Measurements from ENCODE around the gene KIF5A.
A peak's percentile ranks its signal among the peaks of the same experiment; 100 is the strongest.

Gene KIF5A

DNA sequence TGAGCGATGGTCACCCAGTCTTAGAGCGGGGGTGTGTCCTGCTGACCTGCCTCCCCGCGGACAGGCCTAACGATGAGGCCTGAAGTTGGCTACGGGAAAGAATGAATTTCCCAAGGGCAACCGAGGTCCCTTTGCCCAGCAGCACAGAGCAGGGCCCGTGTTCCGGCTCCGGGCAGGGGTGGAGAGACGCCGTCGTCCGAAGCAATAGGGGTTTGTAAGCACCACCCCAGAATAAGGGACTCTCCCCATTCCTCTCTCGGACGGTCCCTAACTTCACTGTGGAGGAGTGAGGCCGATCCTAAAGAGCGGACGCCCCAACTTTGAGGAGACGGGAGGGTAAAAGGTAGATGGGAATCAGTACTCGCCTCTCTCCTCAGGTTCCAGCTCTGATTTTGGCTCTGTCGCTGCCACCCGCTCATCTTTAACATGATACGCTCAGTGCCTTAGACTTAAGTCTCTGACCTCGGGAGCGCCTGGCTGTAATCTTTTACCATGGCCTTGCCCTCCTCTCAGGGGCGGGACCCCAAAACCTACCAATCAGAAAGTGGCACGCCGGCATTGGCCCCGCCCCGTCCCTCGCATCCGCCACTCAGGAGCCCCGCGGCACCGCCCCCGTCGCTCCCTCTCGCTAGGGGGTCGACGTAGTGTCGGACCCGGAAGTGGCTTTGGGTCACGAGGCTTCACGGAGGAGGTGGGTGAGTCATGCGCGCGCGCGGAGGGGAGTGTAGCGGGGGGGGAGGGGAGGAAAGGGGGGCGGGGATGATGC is 29.6 kb upstream of the KIF5A start, which contains the start of gene DDIT3:
Gene DDIT3, minus strand, starts transcription at position 462 of the 766 bp plus-strand sequence. CDS start 3,108 bp downstream, outside the sequence.
- DNase-seq, result peak; percentile 100

DNA sequence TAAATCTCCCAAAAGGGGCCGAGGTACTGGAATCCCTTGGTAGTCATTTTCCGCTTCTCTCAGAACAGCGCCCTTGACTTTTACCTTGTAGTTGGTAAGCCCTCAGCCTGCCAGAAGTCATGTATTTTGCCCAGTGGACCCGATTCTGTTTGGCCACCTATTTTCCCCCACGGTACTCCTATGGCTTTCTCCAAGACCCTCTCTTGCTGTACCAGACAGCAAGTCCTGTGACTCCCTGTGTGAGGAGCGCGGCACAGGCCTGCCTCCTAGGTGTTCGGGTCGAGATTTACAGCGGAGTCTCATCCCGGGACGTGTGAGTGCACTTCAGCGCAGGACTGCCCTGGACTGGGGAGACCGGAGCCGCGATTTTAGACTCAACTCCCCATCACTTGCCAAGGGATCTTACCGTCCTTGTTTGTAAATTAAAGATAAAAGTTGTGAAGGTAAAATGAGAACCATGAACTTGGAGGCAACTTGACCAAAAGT is 28.3 kb upstream of the KIF5A start:
- no peak for DNase-seq

DNA sequence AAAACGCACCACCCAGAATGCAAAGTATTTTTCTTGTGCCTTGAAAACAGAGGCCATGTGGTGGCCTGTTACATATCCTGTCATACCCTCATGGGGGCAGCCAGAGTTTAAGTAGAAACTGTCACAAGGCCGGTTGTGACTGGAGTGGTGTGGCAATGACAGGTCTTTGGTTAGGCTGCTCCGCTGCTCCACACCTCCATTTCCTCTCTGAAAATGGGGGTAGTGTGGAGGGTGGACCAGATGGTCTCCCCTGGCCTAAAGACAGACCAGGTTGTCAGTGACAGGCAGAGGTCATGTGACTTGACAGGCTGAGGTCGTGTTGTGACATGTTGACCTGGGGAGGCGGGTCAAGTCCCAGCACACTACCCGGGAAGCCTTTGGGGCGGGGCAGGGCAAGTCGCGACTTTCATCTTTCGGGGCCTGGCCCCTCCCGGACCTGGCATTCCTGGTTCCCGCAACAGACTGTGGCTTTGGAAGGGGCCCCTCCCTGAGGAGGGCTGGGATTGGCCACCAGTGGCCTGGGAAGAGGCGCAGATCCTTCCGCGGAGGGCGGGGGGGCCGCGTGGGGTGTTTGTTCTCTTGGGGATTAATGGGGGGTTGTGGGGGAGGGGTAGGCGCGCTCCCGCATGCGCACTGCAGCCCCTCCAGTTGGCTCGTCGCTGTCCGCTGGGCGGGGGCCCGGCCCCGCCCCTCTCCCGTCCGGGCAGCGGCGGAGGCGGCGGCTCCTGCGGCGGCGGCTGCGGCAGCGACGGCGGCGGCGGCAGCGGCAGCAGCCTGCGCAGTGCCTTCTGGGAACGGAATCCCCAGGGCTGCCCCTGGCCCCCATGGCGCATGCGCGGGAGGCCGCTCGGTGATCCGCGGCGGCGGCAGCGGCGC is 27.6 kb upstream of the KIF5A start, which contains the start of gene MBD6:
Gene MBD6, plus strand, starts transcription at position 814 of the 876 bp plus-strand sequence. CDS start 1,480 bp downstream, outside the sequence.
- peak; percentile 87 for DNase-seq

DNA sequence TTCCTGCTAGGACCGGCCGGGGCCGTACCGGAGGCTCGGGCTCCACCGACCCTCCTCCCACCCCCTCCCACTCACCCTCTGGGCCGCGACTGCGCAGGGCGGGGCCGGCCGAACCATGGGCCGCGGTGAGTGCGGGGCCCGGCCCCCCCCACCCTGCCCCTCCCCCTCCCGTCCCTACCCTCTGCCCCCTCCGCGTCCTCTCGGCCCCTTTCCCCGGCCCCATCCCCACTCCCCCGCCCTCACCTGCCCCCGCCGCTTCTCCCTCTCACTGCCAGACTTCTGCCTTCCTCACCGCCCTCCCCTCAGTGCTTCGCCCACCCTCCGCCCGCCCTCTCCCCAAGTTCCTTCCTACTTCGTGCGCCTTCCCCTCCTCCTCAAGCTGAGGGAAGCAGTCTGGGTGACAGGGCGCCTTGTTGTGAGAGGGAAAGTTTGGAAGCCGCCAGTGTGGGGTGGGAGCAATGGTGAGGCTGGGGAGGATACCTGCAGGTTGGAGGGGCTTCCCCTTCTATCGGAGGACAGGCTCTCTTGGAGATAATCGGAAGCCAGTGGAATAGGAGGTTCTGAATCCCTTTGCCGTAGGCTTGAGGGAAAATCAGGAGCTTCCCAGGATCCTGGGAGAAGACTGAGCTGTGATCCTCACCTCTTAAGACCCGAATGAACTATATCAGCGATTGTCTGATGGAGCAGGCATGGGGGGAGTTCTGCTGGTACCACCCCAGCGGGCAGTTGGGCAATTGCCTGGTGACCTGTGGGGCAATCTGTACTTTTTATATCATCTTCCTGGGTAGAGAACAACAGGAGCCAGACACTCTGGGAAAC is 26.7 kb upstream of the KIF5A start:
- DNase-seq, result peak; percentile 33

DNA sequence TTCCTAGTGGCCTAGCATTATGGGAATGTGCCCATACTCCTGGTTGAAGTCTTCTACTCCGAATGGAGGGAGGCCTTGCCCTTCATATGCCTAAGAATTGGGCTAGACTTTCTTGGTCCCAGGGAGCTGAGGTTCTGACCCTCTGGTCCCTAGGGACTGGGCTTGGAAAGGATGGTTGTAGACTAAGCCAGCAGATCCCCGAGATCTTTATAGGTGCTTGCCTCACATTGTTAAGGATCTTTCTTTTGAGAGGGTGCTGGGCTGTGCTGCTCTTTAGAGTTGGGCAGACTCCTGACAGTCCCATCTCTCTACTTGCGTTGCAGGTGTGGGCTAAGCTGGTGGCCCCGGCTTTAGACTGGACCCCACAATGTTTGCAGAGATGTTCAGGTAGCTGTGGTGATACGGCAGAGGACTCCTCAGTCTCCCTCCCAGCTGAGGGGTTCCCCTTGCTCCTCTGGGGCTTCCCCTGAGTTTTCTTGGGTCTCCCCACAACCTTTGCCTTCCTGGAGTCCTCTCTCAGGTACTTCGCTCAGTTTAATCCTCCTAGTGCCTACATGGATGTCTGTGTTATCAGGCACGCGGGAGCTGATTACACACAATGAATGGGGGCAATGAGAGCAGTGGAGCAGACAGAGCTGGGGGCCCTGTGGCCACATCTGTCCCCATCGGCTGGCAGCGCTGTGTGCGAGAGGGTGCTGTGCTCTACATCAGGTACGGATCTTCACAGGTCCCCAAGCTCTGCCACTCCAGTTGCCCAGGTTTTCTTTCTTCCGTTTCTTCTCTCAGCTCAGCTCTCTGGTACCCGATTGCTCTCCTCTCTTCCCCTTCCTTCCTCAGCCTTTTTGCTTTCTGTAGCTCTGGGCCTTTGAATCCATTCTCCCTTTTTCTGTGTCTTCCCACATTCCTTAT is 25.9 kb upstream of the KIF5A start:
- DNase-seq, result no peak

DNA sequence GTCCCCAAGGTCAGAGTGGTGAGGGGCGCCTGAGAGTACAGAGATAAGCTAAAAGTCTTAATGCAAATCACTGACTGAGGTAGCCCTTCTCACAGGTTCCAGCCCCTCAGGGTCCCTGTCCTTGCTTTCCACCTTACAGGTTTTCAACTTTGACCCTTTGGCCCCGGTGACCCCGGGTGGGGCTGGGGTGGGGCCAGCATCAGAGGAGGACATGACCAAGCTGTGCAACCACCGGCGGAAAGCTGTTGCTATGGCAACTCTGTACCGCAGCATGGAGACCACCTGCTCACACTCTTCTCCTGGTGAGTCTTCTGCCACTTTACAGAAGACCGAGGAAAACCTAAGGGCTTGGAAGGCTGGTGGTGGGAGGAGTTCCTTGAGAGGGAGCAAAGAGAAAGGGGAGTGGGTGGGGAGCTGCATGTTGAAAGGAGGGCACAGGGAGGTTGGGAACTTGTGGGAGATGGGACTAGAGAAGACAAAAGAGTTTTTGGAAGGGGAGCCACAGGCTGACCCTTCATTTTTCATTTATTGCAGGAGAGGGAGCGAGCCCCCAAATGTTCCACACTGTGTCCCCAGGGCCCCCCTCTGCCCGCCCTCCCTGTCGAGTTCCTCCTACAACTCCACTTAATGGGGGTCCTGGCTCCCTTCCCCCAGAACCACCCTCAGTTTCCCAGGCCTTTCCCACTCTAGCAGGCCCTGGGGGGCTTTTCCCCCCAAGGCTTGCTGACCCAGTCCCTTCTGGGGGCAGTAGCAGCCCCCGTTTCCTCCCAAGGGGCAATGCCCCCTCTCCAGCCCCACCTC is 24.8 kb upstream of the KIF5A start:
- DNase-seq, result no peak

DNA sequence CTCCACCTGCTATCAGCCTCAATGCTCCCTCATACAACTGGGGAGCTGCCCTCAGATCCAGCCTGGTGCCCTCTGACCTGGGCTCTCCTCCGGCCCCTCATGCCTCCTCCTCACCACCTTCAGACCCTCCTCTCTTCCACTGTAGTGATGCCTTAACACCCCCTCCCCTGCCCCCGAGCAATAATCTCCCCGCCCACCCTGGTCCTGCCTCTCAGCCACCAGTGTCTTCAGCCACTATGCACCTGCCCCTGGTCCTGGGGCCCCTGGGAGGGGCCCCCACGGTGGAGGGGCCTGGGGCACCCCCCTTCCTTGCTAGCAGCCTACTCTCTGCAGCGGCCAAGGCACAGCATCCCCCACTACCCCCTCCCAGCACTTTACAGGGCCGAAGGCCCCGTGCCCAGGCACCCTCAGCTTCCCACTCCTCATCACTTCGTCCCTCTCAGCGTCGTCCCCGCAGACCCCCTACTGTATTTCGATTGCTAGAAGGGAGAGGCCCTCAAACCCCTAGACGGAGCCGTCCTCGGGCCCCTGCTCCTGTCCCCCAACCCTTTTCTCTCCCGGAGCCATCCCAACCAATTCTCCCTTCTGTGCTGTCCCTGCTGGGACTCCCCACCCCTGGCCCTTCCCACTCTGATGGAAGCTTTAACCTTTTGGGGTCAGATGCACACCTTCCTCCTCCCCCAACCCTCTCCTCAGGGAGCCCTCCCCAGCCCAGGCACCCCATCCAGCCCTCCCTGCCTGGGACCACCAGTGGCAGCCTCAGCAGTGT is 24.0 kb upstream of the KIF5A start:
- DNase-seq, result no peak

DNA sequence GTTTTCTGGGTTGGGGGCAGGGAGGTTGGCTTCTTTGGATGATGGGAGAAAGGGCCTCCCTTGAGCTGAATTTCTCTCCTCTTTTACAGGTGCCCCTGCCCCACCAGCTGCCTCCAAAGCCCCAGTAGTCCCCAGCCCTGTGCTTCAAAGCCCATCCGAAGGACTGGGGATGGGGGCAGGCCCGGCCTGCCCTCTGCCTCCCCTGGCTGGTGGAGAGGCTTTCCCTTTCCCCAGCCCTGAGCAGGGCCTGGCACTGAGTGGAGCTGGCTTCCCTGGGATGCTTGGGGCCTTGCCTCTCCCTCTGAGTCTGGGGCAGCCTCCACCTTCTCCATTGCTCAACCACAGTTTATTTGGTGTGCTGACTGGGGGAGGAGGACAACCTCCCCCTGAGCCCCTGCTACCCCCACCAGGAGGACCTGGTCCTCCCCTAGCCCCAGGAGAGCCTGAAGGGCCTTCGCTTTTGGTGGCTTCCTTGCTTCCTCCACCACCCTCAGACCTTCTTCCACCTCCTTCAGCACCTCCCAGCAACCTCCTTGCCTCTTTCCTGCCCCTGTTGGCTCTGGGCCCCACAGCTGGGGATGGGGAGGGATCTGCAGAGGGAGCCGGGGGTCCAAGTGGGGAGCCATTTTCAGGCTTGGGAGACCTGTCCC is 23.2 kb upstream of the KIF5A start:
- no peak for DNase-seq

DNA sequence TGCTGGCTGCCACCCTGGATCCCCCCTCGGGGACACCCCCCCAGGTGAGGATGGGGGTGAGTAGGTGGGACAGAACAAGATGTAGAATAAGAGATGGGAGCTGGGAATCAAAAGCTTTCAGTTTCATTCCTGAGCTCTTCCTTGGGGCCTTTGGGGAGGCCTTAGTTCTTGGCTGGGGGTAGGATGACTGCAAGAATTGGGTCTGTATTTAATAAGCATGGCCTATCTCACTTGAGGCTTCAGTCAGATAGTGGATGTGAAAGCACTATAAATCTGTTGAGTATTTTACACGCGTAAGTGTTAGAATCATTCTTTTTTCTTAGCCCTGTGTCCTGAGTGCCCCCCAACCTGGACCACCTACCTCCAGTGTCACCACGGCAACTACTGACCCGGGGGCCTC is 22.7 kb upstream of the KIF5A start:
- DNase-seq, result no peak

DNA sequence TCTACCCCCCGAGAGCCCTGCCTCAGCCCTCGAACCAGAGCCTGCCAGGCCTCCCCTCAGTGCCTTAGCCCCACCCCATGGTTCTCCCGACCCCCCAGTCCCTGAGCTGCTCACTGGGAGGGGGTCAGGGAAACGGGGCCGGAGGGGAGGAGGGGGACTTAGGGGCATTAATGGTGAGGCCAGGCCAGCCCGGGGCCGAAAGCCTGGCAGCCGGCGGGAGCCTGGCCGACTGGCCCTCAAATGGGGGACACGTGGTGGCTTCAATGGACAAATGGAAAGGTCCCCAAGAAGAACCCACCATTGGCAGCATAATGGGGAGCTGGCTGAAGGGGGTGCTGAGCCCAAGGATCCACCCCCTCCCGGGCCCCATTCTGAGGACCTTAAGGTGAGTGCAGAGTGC is 21.7 kb upstream of the KIF5A start:
- no peak for DNase-seq

DNA sequence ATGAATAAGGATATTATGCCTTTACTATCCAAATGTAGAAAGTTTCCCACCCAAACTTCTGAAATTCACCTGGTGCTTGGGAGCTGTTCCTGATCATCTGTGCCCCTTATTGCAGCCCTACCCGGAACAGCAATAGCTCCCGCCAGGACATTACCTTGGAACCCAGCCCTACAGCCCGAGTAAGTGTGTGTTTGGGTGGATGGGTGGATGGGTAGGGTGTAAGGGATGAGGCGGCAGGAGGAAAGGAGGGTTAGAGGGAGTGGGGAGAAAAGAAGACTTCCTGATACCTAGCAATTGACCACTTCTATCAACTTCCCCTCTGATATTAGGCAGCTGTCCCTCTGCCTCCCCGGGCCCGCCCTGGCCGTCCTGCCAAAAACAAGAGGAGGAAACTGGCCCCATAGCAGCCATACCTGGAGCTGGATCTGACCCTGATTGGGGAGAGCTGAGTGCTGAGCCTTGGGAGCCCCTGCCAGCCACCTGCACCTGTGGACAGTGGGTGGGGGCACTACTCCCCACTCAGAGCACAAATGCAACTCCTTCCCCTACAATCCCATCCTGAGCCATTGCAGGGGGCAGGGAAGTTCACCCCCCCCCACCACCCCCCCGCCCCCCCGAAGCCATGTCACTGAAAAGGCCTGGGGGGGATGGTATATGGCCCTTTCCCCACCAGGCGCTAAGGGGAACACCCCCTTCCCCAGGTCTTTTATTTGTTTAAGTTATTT is 20.9 kb upstream of the KIF5A start:
- DNase-seq, result no peak

DNA sequence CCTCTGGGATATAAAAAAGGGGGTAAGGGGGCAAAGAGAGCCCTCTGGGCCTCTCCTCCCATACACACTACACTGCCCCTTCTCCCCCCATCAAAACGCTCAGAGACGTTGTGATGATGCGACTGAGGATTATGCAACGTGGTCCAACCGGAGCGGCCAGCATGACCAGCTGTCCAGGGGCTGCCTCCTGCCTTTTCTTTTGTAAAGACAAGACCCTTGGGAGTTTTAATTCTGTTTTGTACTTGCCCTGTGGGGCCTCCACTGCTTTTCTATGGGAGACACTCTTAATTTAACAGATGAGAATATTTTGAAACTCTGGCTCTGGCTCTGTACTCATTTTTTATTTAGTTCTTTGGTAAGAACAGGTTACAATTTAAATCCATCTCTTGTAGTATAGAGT is 20.0 kb upstream of the KIF5A start:
- DNase-seq, result no peak

DNA sequence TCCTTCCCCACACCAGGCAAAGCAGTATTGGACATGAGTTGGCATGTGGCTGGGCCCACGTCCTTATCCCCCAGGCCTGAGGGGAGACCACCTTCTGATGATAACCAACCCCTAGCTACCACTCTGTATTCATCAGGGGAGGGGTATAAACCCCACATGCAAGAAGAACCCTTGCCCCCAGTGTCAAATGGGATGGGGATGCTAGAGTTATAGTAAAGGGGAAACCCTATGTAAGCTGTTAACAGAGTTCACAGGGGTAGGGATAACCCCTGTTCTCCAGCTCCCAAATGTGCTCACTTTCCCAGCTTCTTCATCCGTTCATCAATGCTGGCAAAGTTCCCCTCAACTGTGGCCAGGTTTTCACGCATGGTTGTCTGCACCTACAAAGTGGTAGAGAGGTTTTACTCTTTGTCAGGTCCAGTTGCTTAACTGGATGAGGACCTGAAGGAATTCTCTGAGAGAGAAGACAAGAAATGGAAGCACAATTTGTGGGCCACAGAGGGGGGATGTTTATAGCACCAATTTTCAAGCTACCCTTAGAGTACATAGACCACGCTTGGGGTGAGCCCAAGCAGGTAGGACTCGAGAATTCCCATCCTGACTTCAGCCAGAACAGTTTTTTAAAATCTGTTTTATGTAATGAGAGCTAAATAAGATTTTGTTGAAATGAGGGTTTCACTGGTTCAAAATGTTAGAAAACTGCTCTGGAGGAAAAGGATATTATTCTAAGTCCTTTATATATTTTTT is 19.3 kb upstream of the KIF5A start:
- no peak for DNase-seq

DNA sequence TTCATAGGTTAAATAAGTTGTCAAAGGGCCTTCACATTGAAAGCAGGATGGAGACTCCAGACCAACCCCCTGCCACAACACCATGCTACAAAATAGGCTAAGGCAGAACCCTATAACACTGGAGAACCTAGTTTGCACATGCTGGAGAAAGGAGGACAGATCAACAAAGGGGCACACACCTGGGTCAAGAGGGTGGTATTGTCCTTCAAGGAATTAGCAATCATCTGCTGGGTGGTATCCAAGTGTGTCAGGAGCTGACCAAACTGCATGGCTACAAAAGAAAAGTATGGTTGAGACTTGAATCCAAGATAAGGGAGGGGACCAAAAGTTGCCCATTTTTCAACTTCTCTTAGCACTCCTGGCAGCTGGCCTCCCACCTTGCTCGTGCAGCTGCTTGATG is 18.0 kb upstream of the KIF5A start:
- DNase-seq, result no peak

DNA sequence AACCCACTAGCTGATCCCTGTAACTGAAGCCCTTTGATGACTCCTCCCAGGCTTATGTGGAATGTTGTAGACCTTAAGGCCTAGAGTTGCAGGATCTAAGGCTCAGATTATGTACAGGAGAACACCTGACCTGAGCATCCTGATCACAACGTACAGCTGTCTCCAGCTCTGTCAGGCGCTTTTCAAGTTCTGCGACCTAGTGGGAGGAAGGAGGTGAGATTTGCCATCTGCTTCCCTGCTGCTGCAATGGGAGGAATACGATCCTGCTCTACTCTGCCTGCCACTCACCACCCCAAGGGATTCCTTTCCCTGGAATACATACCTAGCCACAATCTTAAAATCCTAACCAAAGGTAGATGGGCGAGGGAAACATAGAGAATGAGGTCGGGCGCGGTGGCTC is 16.7 kb upstream of the KIF5A start:
- no peak for DNase-seq

DNA sequence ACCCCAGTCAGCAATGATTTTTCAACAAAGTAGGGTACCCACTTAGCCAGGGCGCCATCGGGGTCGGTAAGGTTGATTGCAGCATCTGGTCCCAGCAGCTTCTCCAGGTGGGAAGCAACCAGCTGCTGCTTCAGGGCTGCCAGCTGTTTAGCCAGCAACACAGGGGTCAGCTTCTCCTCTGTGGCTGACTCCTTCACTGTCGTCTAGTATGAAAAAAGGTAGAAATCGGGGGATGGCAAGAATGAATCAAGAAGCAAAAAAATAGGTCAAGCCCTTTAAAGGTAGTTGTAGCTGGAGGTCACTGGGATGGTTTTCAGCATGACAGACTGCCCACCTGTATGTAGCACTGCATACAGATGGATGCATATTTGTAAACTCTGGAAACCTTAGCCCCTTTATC is 15.6 kb upstream of the KIF5A start:
- no peak for DNase-seq

DNA sequence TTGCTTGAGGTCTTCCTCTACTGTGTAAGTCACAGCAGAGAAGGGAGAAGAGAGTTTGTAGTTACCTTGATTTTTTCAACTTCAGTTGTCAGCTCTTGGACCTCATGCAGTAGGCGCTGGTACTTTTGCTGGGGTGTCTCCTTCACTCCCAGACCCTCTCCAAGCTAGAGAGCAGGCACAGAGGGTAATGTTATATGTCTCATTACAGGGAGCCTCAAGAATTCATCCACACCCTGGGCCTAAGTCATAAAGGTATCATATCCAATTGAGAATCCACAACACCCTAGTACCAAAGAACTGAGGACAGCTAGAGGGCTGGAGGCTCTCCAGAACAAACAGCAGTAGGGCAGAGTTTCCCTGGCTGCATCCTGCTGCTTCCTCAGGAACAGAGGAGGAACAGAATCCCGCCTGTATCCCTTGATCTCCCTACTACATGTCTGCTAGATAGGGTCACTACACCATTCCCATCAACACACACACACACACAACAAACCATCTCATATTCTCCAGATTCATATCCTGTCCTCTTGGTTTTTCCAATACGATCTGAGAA is 14.8 kb upstream of the KIF5A start:
- no peak for DNase-seq
